ENCODE measurements around the gene ATP6V1G1.

Gene ATP6V1G1

GRCh38 chr9:114587345-114588202 lies at the start of gene ATP6V1G1:
ATP6V1G1 (plus strand) TSS chr9:114587769; CDS start chr9:114587839, 70 bp downstream.
- Histone ChIP-seq H3K36me3 (ENCODE audit: control insufficient read depth, insufficient read depth, low read length) (peaks cover 9% of the 10 kb centered on the region), H3K4me3 (ENCODE audit: low read depth, low read length) (peak within 1 kb of the TSS; percentile 94), H3K9me3 (ENCODE audit: control insufficient read depth, insufficient read depth, low read depth, low read length) (no peaks in the 10 kb centered on the region), H3K27ac (ENCODE audit: low read depth, low read length) (peak within 1 kb of the TSS; percentile 91), H3K9ac (ENCODE audit: low read length) (peak within 1 kb of the TSS; percentile 97), H3K27me3 (ENCODE audit: control insufficient read depth, insufficient read depth, low read length) (no peaks in the 10 kb centered on the region), H3K4me1 (ENCODE audit: control insufficient read depth, insufficient read depth, low read length) (peaks cover 23% of the 10 kb centered on the region)

GRCh38 chr9:114538241-114538640 lies 49.3 kb upstream of the ATP6V1G1 start:
- Histone ChIP-seq H3K27ac (ENCODE audit: low read depth, low read length) (no peak overlapping the region), H3K4me3 (ENCODE audit: low read depth, low read length) (no peak overlapping the region), H3K36me3 (ENCODE audit: control insufficient read depth, insufficient read depth, low read length) (no peaks in the 10 kb centered on the region), H3K27me3 (ENCODE audit: control insufficient read depth, insufficient read depth, low read length) (no peaks in the 10 kb centered on the region), H3K4me1 (ENCODE audit: control insufficient read depth, insufficient read depth, low read length) (peaks cover 5% of the 10 kb centered on the region; the same call in 1 of the 2 replicates), H3K9ac (ENCODE audit: low read length) (no peak overlapping the region), H3K9me3 (ENCODE audit: control insufficient read depth, insufficient read depth, low read depth, low read length) (0 out of 2 replicates have a peak, but pooled peaks cover 2% of the 10 kb centered on the region)

GRCh38 chr9:114539701-114540380 lies 47.7 kb upstream of the ATP6V1G1 start:
- peaks cover 5% of the 10 kb centered on the region; the same call in 1 of the 2 replicates for H3K4me1 ChIP-seq (ENCODE audit: control insufficient read depth, insufficient read depth, low read length)
- H3K27ac ChIP-seq (ENCODE audit: low read depth, low read length): no peak overlapping the region
- H3K9ac ChIP-seq (ENCODE audit: low read length): no peak overlapping the region
- no peaks in the 10 kb centered on the region for H3K9me3 ChIP-seq (ENCODE audit: control insufficient read depth, insufficient read depth, low read depth, low read length)
- no peak overlapping the region for H3K4me3 ChIP-seq (ENCODE audit: low read depth, low read length)
- no peaks in the 10 kb centered on the region for H3K36me3 ChIP-seq (ENCODE audit: control insufficient read depth, insufficient read depth, low read length)
- no peaks in the 10 kb centered on the region for H3K27me3 ChIP-seq (ENCODE audit: control insufficient read depth, insufficient read depth, low read length)

GRCh38 chr9:114545055-114545454 lies 42.5 kb upstream of the ATP6V1G1 start:
- Histone ChIP-seq H3K9me3 (ENCODE audit: control insufficient read depth, insufficient read depth, low read depth, low read length) (no peaks in the 10 kb centered on the region), H3K36me3 (ENCODE audit: control insufficient read depth, insufficient read depth, low read length) (no peaks in the 10 kb centered on the region), H3K4me3 (ENCODE audit: low read depth, low read length) (no peak overlapping the region), H3K9ac (ENCODE audit: low read length) (no peak overlapping the region), H3K27me3 (ENCODE audit: control insufficient read depth, insufficient read depth, low read length) (no peaks in the 10 kb centered on the region), H3K4me1 (ENCODE audit: control insufficient read depth, insufficient read depth, low read length) (no peaks in the 10 kb centered on the region), H3K27ac (ENCODE audit: low read depth, low read length) (no peak overlapping the region)

GRCh38 chr9:114546851-114547250 lies 40.7 kb upstream of the ATP6V1G1 start:
- H3K9ac ChIP-seq (ENCODE audit: low read length): no peak overlapping the region
- H3K27ac ChIP-seq (ENCODE audit: low read depth, low read length): no peak overlapping the region
- no peaks in the 10 kb centered on the region for H3K36me3 ChIP-seq (ENCODE audit: control insufficient read depth, insufficient read depth, low read length)
- no peaks in the 10 kb centered on the region; the same call in 1 of the 2 replicates for H3K4me1 ChIP-seq (ENCODE audit: control insufficient read depth, insufficient read depth, low read length)
- no peaks in the 10 kb centered on the region for H3K27me3 ChIP-seq (ENCODE audit: control insufficient read depth, insufficient read depth, low read length)
- no peak overlapping the region for H3K4me3 ChIP-seq (ENCODE audit: low read depth, low read length)
- H3K9me3 ChIP-seq (ENCODE audit: control insufficient read depth, insufficient read depth, low read depth, low read length): no peaks in the 10 kb centered on the region

GRCh38 chr9:114549697-114550330 lies 37.8 kb upstream of the ATP6V1G1 start:
- Histone ChIP-seq H3K36me3 (ENCODE audit: control insufficient read depth, insufficient read depth, low read length) (no peaks in the 10 kb centered on the region), H3K27me3 (ENCODE audit: control insufficient read depth, insufficient read depth, low read length) (no peaks in the 10 kb centered on the region), H3K4me1 (ENCODE audit: control insufficient read depth, insufficient read depth, low read length) (peaks cover 2% of the 10 kb centered on the region; the same call in 1 of the 2 replicates), H3K27ac (ENCODE audit: low read depth, low read length) (no peak overlapping the region), H3K4me3 (ENCODE audit: low read depth, low read length) (no peak overlapping the region), H3K9me3 (ENCODE audit: control insufficient read depth, insufficient read depth, low read depth, low read length) (no peaks in the 10 kb centered on the region), H3K9ac (ENCODE audit: low read length) (no peak overlapping the region)

- H3K27me3 ChIP-seq (ENCODE audit: control insufficient read depth, insufficient read depth, low read length): no peaks in the 10 kb centered on the region
- no peak overlapping the region for H3K4me3 ChIP-seq (ENCODE audit: low read depth, low read length)
- H3K27ac ChIP-seq (ENCODE audit: low read depth, low read length): no peak overlapping the region
Measured at GRCh38 chr9:114551750-114552685, 35.6 kb upstream of the ATP6V1G1 start.

GRCh38 chr9:114552706-114553105 lies 34.9 kb upstream of the ATP6V1G1 start:
- Histone ChIP-seq H3K9ac (ENCODE audit: low read length) (no peak overlapping the region), H3K9me3 (ENCODE audit: control insufficient read depth, insufficient read depth, low read depth, low read length) (0 out of 2 replicates have a peak, but pooled peaks cover 6% of the 10 kb centered on the region), H3K4me1 (ENCODE audit: control insufficient read depth, insufficient read depth, low read length) (peaks cover 2% of the 10 kb centered on the region; the same call in 1 of the 2 replicates), H3K4me3 (ENCODE audit: low read depth, low read length) (no peak overlapping the region), H3K27me3 (ENCODE audit: control insufficient read depth, insufficient read depth, low read length) (no peaks in the 10 kb centered on the region), H3K27ac (ENCODE audit: low read depth, low read length) (no peak overlapping the region), H3K36me3 (ENCODE audit: control insufficient read depth, insufficient read depth, low read length) (no peaks in the 10 kb centered on the region)

More at GRCh38 chr9:114551750-114552685, 35.6 kb upstream of the ATP6V1G1 start:
- Histone ChIP-seq H3K9me3 (ENCODE audit: control insufficient read depth, insufficient read depth, low read depth, low read length) (0 out of 2 replicates have a peak, but pooled peaks cover 6% of the 10 kb centered on the region), H3K36me3 (ENCODE audit: control insufficient read depth, insufficient read depth, low read length) (no peaks in the 10 kb centered on the region), H3K4me1 (ENCODE audit: control insufficient read depth, insufficient read depth, low read length) (peaks cover 2% of the 10 kb centered on the region; the same call in 1 of the 2 replicates), H3K9ac (ENCODE audit: low read length) (no peak overlapping the region)

GRCh38 chr9:114553202-114553601 lies 34.4 kb upstream of the ATP6V1G1 start:
- H3K27ac ChIP-seq (ENCODE audit: low read depth, low read length): no peak overlapping the region
- H3K4me1 ChIP-seq (ENCODE audit: control insufficient read depth, insufficient read depth, low read length): peaks cover 2% of the 10 kb centered on the region; the same call in 1 of the 2 replicates
- no peaks in the 10 kb centered on the region for H3K27me3 ChIP-seq (ENCODE audit: control insufficient read depth, insufficient read depth, low read length)
- no peak overlapping the region for H3K9ac ChIP-seq (ENCODE audit: low read length)
- H3K36me3 ChIP-seq (ENCODE audit: control insufficient read depth, insufficient read depth, low read length): no peaks in the 10 kb centered on the region
- no peak overlapping the region for H3K4me3 ChIP-seq (ENCODE audit: low read depth, low read length)
- H3K9me3 ChIP-seq (ENCODE audit: control insufficient read depth, insufficient read depth, low read depth, low read length): 0 out of 2 replicates have a peak, but pooled peaks cover 6% of the 10 kb centered on the region

GRCh38 chr9:114555696-114556095 lies 31.9 kb upstream of the ATP6V1G1 start:
- H3K4me1 ChIP-seq (ENCODE audit: control insufficient read depth, insufficient read depth, low read length): peaks cover 2% of the 10 kb centered on the region; the same call in 1 of the 2 replicates
- H3K9ac ChIP-seq (ENCODE audit: low read length): no peak overlapping the region
- H3K4me3 ChIP-seq (ENCODE audit: low read depth, low read length): no peak overlapping the region
- 0 out of 2 replicates have a peak, but pooled peaks cover 6% of the 10 kb centered on the region for H3K9me3 ChIP-seq (ENCODE audit: control insufficient read depth, insufficient read depth, low read depth, low read length)
- no peaks in the 10 kb centered on the region for H3K36me3 ChIP-seq (ENCODE audit: control insufficient read depth, insufficient read depth, low read length)
- H3K27ac ChIP-seq (ENCODE audit: low read depth, low read length): no peak overlapping the region
- H3K27me3 ChIP-seq (ENCODE audit: control insufficient read depth, insufficient read depth, low read length): no peaks in the 10 kb centered on the region
